Activated CD8-positive, alpha-beta T cell treated with anti-CD3 and anti-CD28 coated beads for 36 hours (primary cell): ENCODE data around the gene LRRTM4. TPM values are rescaled to one million over a fixed set of nuclear protein-coding genes. Genes with fewer than 3 reads are reported as not detected.
"Not testable (repeated sequence)": the region's sequence is repeated elsewhere in the genome, so short reads cannot be mapped to it uniquely, and the experiment has no call there.

Experiments used
- ATAC-seq: fragments of 200-7000 bp; cut with Tn5 transposase; one replicate; pipeline ENCODE4 v1.10.0; 2021; ENCODE audit warnings: mild to moderate bottlenecking, moderate library complexity
- CTCF ChIA-PET: fragments of 350-600 bp; sonication (Branson Sonifier 250); formaldehyde crosslinking; loops from one replicate; lab custom pipeline; 2021; ENCODE audit warnings: antibody characterized with exemption; lab: Charles Lee
- POLR2A ChIA-PET: fragments of 350-600 bp; sonication (Branson Sonifier 250); formaldehyde crosslinking; loops from one replicate; lab custom pipeline; 2021; ENCODE audit warnings: antibody characterized with exemption; lab: Charles Lee
- DNase-seq: peaks from one replicate; pipeline ENCODE4 v3.0.0-alpha.2; 2020
- H3K27ac Mint-ChIP-seq: one replicate; pipeline ENCODE4 v1.8.0; 2021; ENCODE audit warnings: mild to moderate bottlenecking, mixed read lengths
- H3K27me3 Mint-ChIP-seq: one replicate; pipeline ENCODE4 v1.8.0; 2021; ENCODE audit warnings: mixed read lengths
- H3K36me3 Mint-ChIP-seq: one replicate; pipeline ENCODE4 v1.8.0; 2021; ENCODE audit warnings: low read depth, mixed read lengths
- H3K4me1 Mint-ChIP-seq: one replicate; pipeline ENCODE4 v1.8.0; 2021; ENCODE audit warnings: low read depth, mixed read lengths
- H3K4me3 Mint-ChIP-seq: one replicate; pipeline ENCODE4 v1.8.0; 2021; ENCODE audit warnings: mild to moderate bottlenecking, moderate library complexity, mixed read lengths
- H3K9me3 Mint-ChIP-seq: one replicate; pipeline ENCODE4 v1.8.0; 2021; ENCODE audit warnings: mixed read lengths
- intact Hi-C: fragments of 100-400 bp; cut with micrococcal nuclease; formaldehyde crosslinking; loops from one replicate; pipeline ENCODE4 v1.10.0; 2022
- total RNA-seq, 2 experiments: library from RNA; stranded (reverse); gene quantifications; one replicate each; pipeline ENCODE4 v1.2.3, GENCODE V29; 2021
- TF ChIP-seq, protein P1 (sequence below): fragments of 200-600 bp; IDR thresholded peaks from one replicate; pipeline ENCODE4 v1.8.0; 2022; ENCODE audit warnings: antibody characterized with exemption, mild to moderate bottlenecking

Gene LRRTM4
- total RNA-seq, 2 experiments from 2014 or later, result not detected

DNA sequence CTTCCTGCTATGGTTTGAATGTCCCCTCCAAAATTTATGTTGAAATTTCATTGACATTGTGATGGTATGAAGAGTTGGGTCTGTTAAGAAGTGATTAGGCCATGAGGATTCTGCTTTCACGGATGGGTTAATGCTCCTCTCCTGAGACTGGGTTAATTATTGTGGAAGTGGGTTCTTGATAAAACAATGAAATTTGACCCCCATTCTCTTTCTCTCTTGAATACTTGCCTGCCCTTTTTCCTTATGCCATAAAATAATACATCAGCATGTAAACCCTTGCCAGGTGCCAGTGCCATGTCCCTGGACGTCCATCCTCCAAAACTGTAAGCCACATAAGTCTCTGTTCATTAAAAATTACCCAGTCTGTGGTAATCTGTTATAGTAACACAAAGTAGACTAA lies 352.8 kb downstream of the LRRTM4 start:
- H3K9me3 Mint-ChIP-seq, result peaks cover 17% of the 10 kb centered on the region
- TF ChIP-seq, protein P1, sequence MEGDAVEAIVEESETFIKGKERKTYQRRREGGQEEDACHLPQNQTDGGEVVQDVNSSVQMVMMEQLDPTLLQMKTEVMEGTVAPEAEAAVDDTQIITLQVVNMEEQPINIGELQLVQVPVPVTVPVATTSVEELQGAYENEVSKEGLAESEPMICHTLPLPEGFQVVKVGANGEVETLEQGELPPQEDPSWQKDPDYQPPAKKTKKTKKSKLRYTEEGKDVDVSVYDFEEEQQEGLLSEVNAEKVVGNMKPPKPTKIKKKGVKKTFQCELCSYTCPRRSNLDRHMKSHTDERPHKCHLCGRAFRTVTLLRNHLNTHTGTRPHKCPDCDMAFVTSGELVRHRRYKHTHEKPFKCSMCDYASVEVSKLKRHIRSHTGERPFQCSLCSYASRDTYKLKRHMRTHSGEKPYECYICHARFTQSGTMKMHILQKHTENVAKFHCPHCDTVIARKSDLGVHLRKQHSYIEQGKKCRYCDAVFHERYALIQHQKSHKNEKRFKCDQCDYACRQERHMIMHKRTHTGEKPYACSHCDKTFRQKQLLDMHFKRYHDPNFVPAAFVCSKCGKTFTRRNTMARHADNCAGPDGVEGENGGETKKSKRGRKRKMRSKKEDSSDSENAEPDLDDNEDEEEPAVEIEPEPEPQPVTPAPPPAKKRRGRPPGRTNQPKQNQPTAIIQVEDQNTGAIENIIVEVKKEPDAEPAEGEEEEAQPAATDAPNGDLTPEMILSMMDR, result no peak
- CTCF ChIA-PET, result no interaction called here
- POLR2A ChIA-PET, result no interaction called here
- no peaks in the 10 kb centered on the region for H3K4me1 Mint-ChIP-seq
- H3K4me3 Mint-ChIP-seq, result no peak overlapping the region
- intact Hi-C loops, result no loop called here
- H3K27ac Mint-ChIP-seq, result no peak overlapping the region
- DNase-seq (no peak), ATAC-seq (no peak)
- no peaks in the 10 kb centered on the region for H3K27me3 Mint-ChIP-seq
- no peaks in the 10 kb centered on the region for H3K36me3 Mint-ChIP-seq

DNA sequence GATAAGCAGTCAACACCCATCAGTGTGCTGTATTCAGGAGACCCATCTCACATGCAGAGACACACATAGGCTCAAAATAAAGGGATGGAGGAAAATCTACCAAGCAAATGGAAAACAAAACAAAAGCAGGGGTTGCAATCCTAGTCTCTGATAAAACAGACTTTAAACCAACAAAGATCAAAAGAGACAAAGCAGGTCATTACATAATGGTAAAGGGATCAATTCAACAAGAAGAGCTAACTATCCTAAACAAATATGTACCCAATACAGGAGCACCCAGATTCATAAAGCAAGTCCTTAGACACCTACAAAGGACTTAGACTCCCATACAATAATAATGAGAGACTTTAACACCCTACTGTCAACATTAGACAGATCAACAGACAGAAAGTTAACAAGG lies 358.2 kb downstream of the LRRTM4 start:
- ATAC-seq, POLR2A ChIA-PET, CTCF ChIA-PET, H3K27me3 Mint-ChIP-seq, H3K4me3 Mint-ChIP-seq, H3K4me1 Mint-ChIP-seq, intact Hi-C loops, DNase-seq, H3K36me3 Mint-ChIP-seq, H3K27ac Mint-ChIP-seq: not testable (repeated sequence)
- peaks cover 32% of the 10 kb centered on the region for H3K9me3 Mint-ChIP-seq

DNA sequence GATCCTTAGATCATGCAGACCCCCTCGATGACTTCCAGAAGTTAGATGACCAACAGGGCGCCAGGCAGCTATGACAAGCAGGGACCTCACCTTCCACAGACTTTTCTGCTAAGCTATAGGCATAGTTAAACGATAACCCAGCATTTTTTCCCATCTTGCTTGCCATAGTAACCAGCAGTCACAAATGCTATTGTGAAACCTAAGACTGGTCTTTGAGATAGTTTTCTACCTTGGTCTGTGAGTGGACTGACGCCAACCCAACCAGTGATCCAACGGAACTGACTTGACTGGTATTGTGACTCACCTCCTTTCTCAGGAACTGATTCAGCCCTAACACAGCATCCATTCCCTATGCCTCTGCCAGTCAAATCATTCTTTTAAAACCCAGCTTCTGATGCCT lies 361.2 kb downstream of the LRRTM4 start:
- Mint-ChIP-seq H3K27ac (no peak overlapping the region), H3K4me3 (no peak overlapping the region), H3K9me3 (peaks cover 27% of the 10 kb centered on the region), H3K4me1 (no peaks in the 10 kb centered on the region), H3K27me3 (no peaks in the 10 kb centered on the region), H3K36me3 (no peaks in the 10 kb centered on the region)
- ChIA-PET POLR2A (no interaction called here), CTCF (no interaction called here)
- ATAC-seq (no peak), DNase-seq (no peak)
- intact Hi-C loops, result no loop called here
- TF ChIP-seq, protein P1, result no peak

DNA sequence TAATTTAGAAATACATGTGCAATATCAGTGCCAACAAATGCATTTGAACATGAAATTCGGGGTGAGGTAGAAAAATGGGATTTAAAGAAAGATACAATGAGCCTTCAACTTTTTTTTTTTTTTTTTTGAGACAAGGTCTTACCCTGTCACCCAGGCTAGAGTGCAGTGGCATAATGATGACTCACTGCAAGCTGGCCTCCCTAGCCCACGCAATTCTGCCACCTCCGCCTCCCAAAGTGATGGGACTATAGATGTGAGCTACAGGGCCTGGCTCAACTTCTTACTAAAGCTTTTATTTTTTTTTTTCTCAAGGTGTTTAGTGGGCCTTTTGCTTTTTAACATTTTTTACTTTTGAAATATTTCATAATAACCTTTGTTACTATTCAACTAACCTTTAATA lies 365.6 kb downstream of the LRRTM4 start:
- H3K36me3 Mint-ChIP-seq, result no peaks in the 10 kb centered on the region
- intact Hi-C loops, result no loop called here
- H3K4me3 Mint-ChIP-seq, result no peak overlapping the region
- no peaks in the 10 kb centered on the region for H3K27me3 Mint-ChIP-seq
- no peak for DNase-seq
- TF ChIP-seq, protein P1, result no peak
- no peaks in the 10 kb centered on the region for H3K4me1 Mint-ChIP-seq
- ChIA-PET POLR2A (no interaction called here), CTCF (no interaction called here)
- peaks cover 13% of the 10 kb centered on the region for H3K9me3 Mint-ChIP-seq
- H3K27ac Mint-ChIP-seq, result no peak overlapping the region
- no peak for ATAC-seq

DNA sequence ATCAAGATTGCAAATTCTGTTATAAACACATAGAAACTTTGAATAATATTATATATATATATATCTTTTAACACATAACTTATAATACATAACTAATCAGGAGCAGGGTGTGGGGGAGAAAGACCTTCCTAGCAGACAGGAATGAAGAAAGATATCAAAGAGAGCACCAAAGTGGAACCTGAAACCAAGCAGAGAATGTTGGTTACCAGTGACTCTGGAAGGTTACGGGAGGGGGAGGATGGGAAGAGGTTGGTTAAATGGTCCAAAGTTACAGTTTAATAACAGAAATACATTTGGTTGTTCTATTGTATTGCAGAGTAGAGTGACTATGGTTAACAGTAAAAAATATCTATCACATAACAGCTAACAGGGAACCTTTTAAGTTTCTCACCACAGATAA lies 366.7 kb downstream of the LRRTM4 start:
- H3K27me3 Mint-ChIP-seq, result no peaks in the 10 kb centered on the region
- H3K9me3 Mint-ChIP-seq, result peaks cover 11% of the 10 kb centered on the region
- no peaks in the 10 kb centered on the region for H3K36me3 Mint-ChIP-seq
- ATAC-seq, result no peak
- no peak for DNase-seq
- no peak overlapping the region for H3K4me3 Mint-ChIP-seq
- ChIA-PET POLR2A (no interaction called here), CTCF (no interaction called here)
- H3K4me1 Mint-ChIP-seq, result no peaks in the 10 kb centered on the region
- intact Hi-C loops, result no loop called here
- no peak overlapping the region for H3K27ac Mint-ChIP-seq
- TF ChIP-seq, protein P1, result no peak

DNA sequence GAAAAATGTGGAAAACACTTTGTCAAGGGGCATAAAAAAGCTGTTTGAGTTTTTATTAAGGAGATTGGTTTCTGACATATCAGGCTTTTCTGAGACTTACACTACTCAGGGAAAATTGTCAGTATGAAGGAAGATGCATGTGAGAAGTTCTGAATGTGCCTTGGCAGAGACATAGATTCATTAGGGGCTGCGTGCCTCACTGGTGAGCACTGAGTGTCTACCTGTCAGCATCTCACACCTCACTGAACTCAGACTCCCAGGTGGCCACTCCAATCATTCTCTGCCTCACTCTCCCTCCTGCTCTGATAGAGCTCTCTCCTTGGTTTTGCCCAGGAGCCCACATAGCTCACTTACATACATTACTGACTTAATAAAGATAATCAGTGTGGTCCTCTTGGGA lies 372.6 kb downstream of the LRRTM4 start:
- H3K9me3 Mint-ChIP-seq, result peaks cover 19% of the 10 kb centered on the region
- H3K36me3 Mint-ChIP-seq, result no peaks in the 10 kb centered on the region
- H3K27me3 Mint-ChIP-seq, result no peaks in the 10 kb centered on the region
- ChIA-PET POLR2A (no interaction called here), CTCF (no interaction called here)
- intact Hi-C loops, result no loop called here
- ATAC-seq (no peak), DNase-seq (no peak)
- H3K27ac Mint-ChIP-seq, result no peak overlapping the region
- H3K4me1 Mint-ChIP-seq, result no peaks in the 10 kb centered on the region
- TF ChIP-seq, protein P1, result no peak
- no peak overlapping the region for H3K4me3 Mint-ChIP-seq
